Tibial artery (tissue), 4 donors: ENCODE results near the gene COL27A1.

Source experiments
- DNase-seq, 2 donors: peaks; one replicate each; pipeline ENCODE4 v3.0.0-alpha.2; 2019
- H3K27ac ChIP-seq, 2 donors: fragments of 200-600 bp; sonication (generic) in 1 of 2; 1 replicate in 1 of 2; 2 replicates in 1 of 2; pipeline ENCODE4 v1.5.1; 2018 to 2019; ENCODE audit warnings: mild to moderate bottlenecking in 1 of 2
- H3K27me3 ChIP-seq, 2 donors: fragments of 200-600 bp; sonication (generic) in 1 of 2; one replicate each; pipeline versions ENCODE4 v1.5.1 to v1.6.0; 2016 to 2019
- H3K36me3 ChIP-seq, 3 donors: fragments of 200-600 bp; sonication (generic) in 2 of 3; one replicate each; pipeline ENCODE4 v1.5.1; 2016 to 2019; ENCODE audit warnings: mild to moderate bottlenecking in 2 of 3
- H3K4me1 ChIP-seq, 4 donors: fragments of 200-600 bp; sonication (generic) in 2 of 4; 1 replicate in 3 of 4; 2 replicates in 1 of 4; pipeline ENCODE4 v1.5.1; 2016 to 2019
- H3K4me3 ChIP-seq, 2 donors: fragments of 200-600 bp; sonication (generic) in 1 of 2; 1 replicate in 1 of 2; 2 replicates in 1 of 2; pipeline ENCODE4 v1.5.1; 2018 to 2019; ENCODE audit warnings: mild to moderate bottlenecking in 2 of 2
- H3K9me3 ChIP-seq, 3 donors: fragments of 200-600 bp; sonication (generic) in 1 of 3; one replicate each; pipeline ENCODE4 v1.5.1; 2016 to 2019
- intact Hi-C: fragments of 100-400 bp; cut with DNase I; formaldehyde crosslinking; loops from one replicate; pipeline ENCODE4 v1.15.0; 2023; ENCODE audit warnings: low total_unique reads
- TF ChIP-seq, protein P1 (sequence below), 2 experiments: fragments of 200-600 bp in 1 of 2; fragments of 450-650 bp in 1 of 2; IDR thresholded peaks; one replicate each; pipeline ENCODE4 v1.5.1; 2017 to 2019; ENCODE audit warnings: antibody characterized with exemption in 2 of 2, mild to moderate bottlenecking in 1 of 2, moderate library complexity in 1 of 2

COL27A1 gene

DNA sequence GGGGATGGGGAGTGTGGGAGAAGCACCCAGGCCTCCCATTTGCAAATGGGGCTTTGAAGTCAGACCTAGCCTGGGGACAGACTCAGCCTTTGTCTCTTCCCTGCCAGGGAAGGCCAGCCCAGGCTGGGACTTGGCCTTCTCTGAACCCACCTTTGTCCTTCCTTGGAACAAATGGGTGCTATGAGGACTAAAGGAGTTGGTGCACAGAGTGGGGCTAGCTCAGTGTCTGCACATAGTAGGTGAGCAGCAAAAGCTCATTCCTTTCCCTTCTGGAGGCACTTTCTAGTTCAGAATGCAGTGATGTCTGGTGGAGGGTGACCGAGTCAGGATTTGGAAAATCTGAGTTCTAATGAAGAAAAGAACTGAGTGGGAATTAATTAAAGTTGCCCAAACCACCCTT is 37.2 kb downstream of the COL27A1 start:
- Histone ChIP-seq H3K27ac (no peak overlapping the region), H3K9me3 (peaks cover 0 to 7% (median 0%) of the 10 kb centered on the region in 3 donors), H3K36me3 (no peaks in the 10 kb centered on the region), H3K4me3 (no peak overlapping the region), H3K4me1 (peaks cover 0 to 5% (median 0%) of the 10 kb centered on the region in 4 donors), H3K27me3 (no peaks in the 10 kb centered on the region)
- DNase-seq = no peak
- TF ChIP-seq, protein P1, sequence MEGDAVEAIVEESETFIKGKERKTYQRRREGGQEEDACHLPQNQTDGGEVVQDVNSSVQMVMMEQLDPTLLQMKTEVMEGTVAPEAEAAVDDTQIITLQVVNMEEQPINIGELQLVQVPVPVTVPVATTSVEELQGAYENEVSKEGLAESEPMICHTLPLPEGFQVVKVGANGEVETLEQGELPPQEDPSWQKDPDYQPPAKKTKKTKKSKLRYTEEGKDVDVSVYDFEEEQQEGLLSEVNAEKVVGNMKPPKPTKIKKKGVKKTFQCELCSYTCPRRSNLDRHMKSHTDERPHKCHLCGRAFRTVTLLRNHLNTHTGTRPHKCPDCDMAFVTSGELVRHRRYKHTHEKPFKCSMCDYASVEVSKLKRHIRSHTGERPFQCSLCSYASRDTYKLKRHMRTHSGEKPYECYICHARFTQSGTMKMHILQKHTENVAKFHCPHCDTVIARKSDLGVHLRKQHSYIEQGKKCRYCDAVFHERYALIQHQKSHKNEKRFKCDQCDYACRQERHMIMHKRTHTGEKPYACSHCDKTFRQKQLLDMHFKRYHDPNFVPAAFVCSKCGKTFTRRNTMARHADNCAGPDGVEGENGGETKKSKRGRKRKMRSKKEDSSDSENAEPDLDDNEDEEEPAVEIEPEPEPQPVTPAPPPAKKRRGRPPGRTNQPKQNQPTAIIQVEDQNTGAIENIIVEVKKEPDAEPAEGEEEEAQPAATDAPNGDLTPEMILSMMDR (IDR thresholded peaks at IDR 0.05) = no peak
- intact Hi-C loops = no loop called here

DNA sequence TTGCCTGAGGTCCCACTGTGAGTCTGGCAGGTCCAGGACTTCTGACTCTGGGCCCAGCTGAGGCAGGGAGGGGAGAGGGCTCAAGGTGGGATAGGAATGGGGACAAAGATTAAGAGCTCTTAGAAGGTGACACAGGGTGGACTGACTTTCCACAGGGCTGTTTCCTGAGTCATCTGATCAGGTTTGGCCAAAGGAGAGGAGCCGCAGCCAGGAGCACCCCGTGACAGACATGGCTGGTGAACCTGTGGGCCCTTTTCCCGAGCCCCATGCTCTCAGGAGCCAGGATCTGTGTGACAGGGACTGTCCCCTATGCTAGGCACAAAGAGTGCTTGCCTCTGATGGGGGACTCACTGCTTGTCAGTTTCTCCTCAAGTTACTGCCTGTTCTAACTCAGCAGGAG is 37.8 kb downstream of the COL27A1 start:
- H3K27me3 ChIP-seq = no peaks in the 10 kb centered on the region
- no peaks in the 10 kb centered on the region for H3K4me1 ChIP-seq
- H3K9me3 ChIP-seq = peaks cover 0 to 7% (median 0%) of the 10 kb centered on the region in 3 donors
- intact Hi-C loops = no loop called here
- no peak overlapping the region for H3K27ac ChIP-seq
- TF ChIP-seq, protein P1 (IDR thresholded peaks at IDR 0.05) = no peak
- no peak for DNase-seq
- no peaks in the 10 kb centered on the region for H3K36me3 ChIP-seq
- H3K4me3 ChIP-seq = no peak overlapping the region

DNA sequence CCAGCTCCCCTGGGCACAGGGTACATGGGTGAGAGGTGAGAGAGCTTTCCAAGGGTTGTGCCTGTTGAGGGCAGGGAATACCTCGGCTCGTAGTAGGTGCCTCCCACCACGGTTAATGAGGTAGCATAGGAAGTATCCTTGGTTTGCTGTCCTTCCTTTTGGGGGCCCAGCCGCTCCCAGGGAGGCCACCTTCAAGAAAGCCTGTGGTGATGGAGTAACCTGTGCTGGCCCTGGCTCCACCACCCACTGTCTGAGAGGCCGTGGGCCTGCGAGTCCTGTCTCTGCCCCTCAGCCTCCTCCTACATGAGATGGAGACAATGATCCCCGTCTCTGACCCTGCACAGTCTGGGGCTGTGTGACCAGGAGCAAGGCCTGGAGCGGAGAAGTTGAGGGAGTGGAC is 40.8 kb downstream of the COL27A1 start:
- Histone ChIP-seq H3K36me3 (no peaks in the 10 kb centered on the region), H3K27ac (no peak overlapping the region), H3K27me3 (no peaks in the 10 kb centered on the region), H3K9me3 (no peaks in the 10 kb centered on the region), H3K4me3 (no peak overlapping the region), H3K4me1 (no peaks in the 10 kb centered on the region)
- DNase-seq = no peak
- intact Hi-C loops = no loop called here
- TF ChIP-seq, protein P1 (IDR thresholded peaks at IDR 0.05) = no peak

DNA sequence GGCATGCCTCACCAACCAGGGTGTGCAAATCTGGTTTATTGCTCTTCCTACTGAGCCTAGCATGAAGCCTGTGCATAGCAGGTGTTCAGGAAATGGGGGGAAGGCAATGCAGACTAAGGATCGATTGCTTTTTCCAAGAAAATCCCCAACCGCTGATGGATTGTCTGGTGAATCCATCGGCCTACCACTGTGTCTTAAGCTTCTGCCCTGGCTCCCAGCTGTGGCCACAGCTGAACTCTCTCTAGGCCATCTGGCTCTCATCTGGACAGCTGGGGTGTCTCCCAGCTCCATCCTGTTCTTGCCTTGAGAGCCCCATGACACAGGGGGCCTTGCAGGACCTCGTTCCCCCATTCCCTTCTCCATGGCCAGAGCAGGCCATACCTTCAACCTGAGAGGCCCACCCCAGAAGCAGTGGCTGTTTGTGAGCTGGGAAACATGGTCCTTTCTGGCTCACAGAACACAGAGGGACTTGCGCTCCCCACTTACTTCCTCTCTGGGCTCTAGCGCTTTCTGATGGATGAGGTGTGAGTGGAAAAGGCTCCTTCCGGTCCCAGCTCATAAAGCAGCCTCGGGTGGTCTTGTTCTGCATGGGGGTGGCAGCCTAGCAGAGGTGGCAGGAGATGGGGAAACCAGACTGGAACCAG is 41.8 kb downstream of the COL27A1 start:
- H3K4me1 ChIP-seq = no peaks in the 10 kb centered on the region
- H3K4me3 ChIP-seq = no peak overlapping the region
- H3K27me3 ChIP-seq = no peaks in the 10 kb centered on the region
- TF ChIP-seq, protein P1 (IDR thresholded peaks at IDR 0.05) = no peak
- no peaks in the 10 kb centered on the region for H3K36me3 ChIP-seq
- DNase-seq = no peak
- no peak overlapping the region for H3K27ac ChIP-seq
- intact Hi-C loops = no loop called here
- H3K9me3 ChIP-seq = no peaks in the 10 kb centered on the region

DNA sequence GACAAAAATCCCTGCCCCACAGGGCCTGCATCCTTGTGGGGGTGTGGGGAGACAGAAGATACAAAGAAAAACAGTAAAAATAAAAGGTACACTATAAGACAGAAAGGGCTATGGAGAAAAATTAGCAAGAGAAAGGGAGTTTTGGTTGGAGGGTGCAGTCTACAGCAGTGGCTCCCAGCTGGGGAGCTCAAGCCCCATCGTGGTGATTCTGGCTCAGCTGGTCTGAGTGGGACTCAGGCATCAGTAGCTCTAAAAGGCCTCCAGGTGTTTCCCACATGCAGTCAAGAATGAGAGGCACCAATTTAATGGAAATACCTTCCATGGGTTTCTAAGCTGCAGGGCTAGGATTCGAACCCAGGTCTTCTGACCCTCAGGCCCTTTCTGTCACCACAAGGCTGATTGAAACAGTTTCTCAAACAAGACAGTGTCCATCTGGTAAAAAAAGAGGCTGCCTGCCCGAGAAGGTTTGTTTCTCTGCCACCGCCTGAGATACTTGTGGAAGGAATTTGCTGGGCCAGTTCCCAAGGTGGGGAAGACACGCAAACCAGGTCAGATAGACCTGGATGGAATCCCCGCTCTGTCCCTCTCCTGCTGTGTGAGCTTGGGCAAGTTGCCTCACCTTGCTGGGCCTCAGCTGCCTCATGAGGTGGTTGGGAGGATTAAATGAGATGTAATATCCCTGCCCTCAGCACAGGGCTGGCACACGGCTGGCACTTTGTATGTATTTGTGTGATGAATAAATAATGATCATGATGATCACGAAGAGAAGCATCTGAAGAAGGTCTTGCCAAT is 43.1 kb downstream of the COL27A1 start:
- DNase-seq = no peak
- TF ChIP-seq, protein P1 (IDR thresholded peaks at IDR 0.05) = no peak
- Histone ChIP-seq H3K27ac (no peak overlapping the region), H3K36me3 (no peaks in the 10 kb centered on the region), H3K4me3 (no peak overlapping the region), H3K9me3 (no peaks in the 10 kb centered on the region), H3K4me1 (no peaks in the 10 kb centered on the region), H3K27me3 (no peaks in the 10 kb centered on the region)
- intact Hi-C loops = no loop called here
